Left lung (tissue), 10 donors: ENCODE data around the gene ERP27. TPM values are rescaled to one million over a fixed set of nuclear protein-coding genes. Genes with fewer than 3 reads are reported as not detected.

Experiments
- ATAC-seq: fragments of 200-7000 bp; cut with Tn5 transposase; one replicate; pipeline ENCODE4 v1.9.1; 2020; ENCODE audit warnings: moderate library complexity
- DNase-seq, 4 donors: peaks; one replicate each; pipeline ENCODE4 v3.0.0-alpha.2; 2013 to 2020
- H3K27ac ChIP-seq, 2 donors: fragments of 200-600 bp; sonication (generic) in 1 of 2; one replicate each; pipeline versions ENCODE4 v1.5.0 to v1.8.0; 2020 to 2021
- H3K27me3 ChIP-seq, 2 donors: fragments of 200-600 bp; sonication (generic) in 1 of 2; one replicate each; pipeline versions ENCODE4 v1.5.0 to v1.8.0; 2020 to 2021
- H3K36me3 ChIP-seq, 2 donors: fragments of 200-600 bp; sonication (generic) in 1 of 2; one replicate each; pipeline versions ENCODE4 v1.5.0 to v1.8.0; 2020 to 2021
- H3K4me1 ChIP-seq, 2 donors: fragments of 200-600 bp; one replicate each; pipeline ENCODE4 v1.8.0; 2021
- H3K4me3 ChIP-seq, 2 donors: fragments of 200-600 bp; sonication (generic) in 1 of 2; one replicate each; pipeline versions ENCODE4 v1.5.0 to v1.8.0; 2020 to 2021; ENCODE audit warnings: mild to moderate bottlenecking in 1 of 2
- H3K9me3 ChIP-seq, 2 donors: fragments of 200-600 bp; sonication (generic) in 1 of 2; one replicate each; pipeline versions ENCODE4 v1.5.0 to v1.8.0; 2020 to 2021
- intact Hi-C, 2 donors: fragments of 100-400 bp; cut with DNase I; formaldehyde crosslinking; loops; one replicate each; pipeline versions ENCODE4 v1.11.2 to v1.14.2; 2022
- polyA plus RNA-seq, 6 donors: library from polyadenylated mRNA; unstranded; fragments of 120-200 nt; gene quantifications; one replicate each; pipeline ENCODE4 v1.2.1, GENCODE V29; 2013; ENCODE audit not compliant: insufficient read length in 6 of 6
- total RNA-seq, 2 donors: library from RNA; stranded (reverse); fragmentation: NEBNext Ultra II Directional; extraction: Animal tissue kit (Norgen Biotek cat#: 25700); gene quantifications; one replicate each; pipeline ENCODE4 v1.2.1, GENCODE V29; 2021
- TF ChIP-seq, protein P1 (sequence below), 2 donors: fragments of 200-600 bp; sonication (generic) in 1 of 2; IDR thresholded peaks; one replicate each; pipeline versions ENCODE4 v1.5.0 to v1.8.0; 2021; ENCODE audit warnings: antibody characterized with exemption in 2 of 2
- donor health status: DM: no; HTN: yes; CAD: no.
- donor health status: DM: no; HTN: no; CAD: no.

The ERP27 gene
- total and polyA plus RNA-seq, 8 donors = 3.0 to 16.2 (median 8.4) TPM

GRCh38 chr12:14885718-14886221 lies 52.6 kb downstream of the ERP27 start, which contains the start of gene MGP:
Gene MGP, minus strand, starts transcription at chr12:14885854. Its CDS starts 63 bp downstream, at chr12:14885791.
- Histone ChIP-seq H3K4me1 (peaks cover 0 to 35% of the 10 kb centered on the region in 2 donors), H3K27ac (peak within 1 kb of the TSS; percentile 61 to 87), H3K4me3 (peak within 1 kb of the TSS; percentile 15 to 30), H3K36me3 (peaks cover 0 to 5% of the 10 kb centered on the region in 2 donors), H3K27me3 (no peaks in the 10 kb centered on the region), H3K9me3 (no peaks in the 10 kb centered on the region)
- DNase-seq (peak in 1 of 4 donors; percentile 37), ATAC-seq (peak; percentile 76)
- intact Hi-C loops = no loop called here
- TF ChIP-seq, protein P1, sequence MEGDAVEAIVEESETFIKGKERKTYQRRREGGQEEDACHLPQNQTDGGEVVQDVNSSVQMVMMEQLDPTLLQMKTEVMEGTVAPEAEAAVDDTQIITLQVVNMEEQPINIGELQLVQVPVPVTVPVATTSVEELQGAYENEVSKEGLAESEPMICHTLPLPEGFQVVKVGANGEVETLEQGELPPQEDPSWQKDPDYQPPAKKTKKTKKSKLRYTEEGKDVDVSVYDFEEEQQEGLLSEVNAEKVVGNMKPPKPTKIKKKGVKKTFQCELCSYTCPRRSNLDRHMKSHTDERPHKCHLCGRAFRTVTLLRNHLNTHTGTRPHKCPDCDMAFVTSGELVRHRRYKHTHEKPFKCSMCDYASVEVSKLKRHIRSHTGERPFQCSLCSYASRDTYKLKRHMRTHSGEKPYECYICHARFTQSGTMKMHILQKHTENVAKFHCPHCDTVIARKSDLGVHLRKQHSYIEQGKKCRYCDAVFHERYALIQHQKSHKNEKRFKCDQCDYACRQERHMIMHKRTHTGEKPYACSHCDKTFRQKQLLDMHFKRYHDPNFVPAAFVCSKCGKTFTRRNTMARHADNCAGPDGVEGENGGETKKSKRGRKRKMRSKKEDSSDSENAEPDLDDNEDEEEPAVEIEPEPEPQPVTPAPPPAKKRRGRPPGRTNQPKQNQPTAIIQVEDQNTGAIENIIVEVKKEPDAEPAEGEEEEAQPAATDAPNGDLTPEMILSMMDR (IDR thresholded peaks at IDR 0.05) = no peak

DNA sequence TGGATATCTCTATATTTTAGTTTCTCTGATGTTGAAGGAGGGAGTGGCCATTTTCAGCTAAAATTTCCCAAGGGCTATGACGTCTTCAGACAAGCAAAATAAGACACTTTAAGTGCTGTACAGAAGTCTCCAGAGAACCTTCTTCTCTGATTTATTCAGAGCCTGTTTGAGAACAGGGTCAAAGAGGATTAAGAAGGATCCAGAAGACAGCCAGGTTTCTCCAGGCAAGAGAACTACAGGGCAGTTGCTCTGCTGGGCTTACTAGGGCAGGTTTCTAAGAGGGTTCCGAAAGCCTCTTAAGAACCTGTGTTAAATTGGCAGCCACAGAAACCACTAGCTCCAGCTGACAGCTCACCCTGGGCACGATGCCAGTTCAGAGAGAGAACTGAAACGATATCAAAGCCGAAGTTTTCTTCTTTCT lies 53.9 kb downstream of the ERP27 start:
- TF ChIP-seq, protein P1 (IDR thresholded peaks at IDR 0.05) = no peak
- intact Hi-C loops = no loop called here
- H3K4me3 ChIP-seq = peak overlapping the region; percentile 15 to 30
- H3K36me3 ChIP-seq = peaks cover 0 to 5% of the 10 kb centered on the region in 2 donors
- H3K4me1 ChIP-seq = peaks cover 0 to 35% of the 10 kb centered on the region in 2 donors
- H3K27me3 ChIP-seq = no peaks in the 10 kb centered on the region
- DNase-seq (peak; percentile 52 to 82 (median 66)), ATAC-seq (peak; percentile 72)
- peak overlapping the region; percentile 61 to 87 for H3K27ac ChIP-seq
- no peaks in the 10 kb centered on the region for H3K9me3 ChIP-seq

GRCh38 chr12:14883686-14884085 lies 54.7 kb downstream of the ERP27 start:
- peaks cover 0 to 5% of the 10 kb centered on the region in 2 donors for H3K36me3 ChIP-seq
- peak overlapping the region; percentile 15 to 19 for H3K4me3 ChIP-seq
- intact Hi-C loops = no loop called here
- DNase-seq (peak in 2 of 4 donors; percentile 78 to 84), ATAC-seq (no peak)
- no peaks in the 10 kb centered on the region for H3K27me3 ChIP-seq
- H3K27ac ChIP-seq = peak overlapping the region; percentile 61 to 87
- peaks cover 0 to 35% of the 10 kb centered on the region in 2 donors for H3K4me1 ChIP-seq
- TF ChIP-seq, protein P1 (IDR thresholded peaks at IDR 0.05) = no peak
- no peaks in the 10 kb centered on the region for H3K9me3 ChIP-seq

- Histone ChIP-seq H3K4me3 (no peak overlapping the region), H3K27ac (no peak overlapping the region), H3K27me3 (no peaks in the 10 kb centered on the region), H3K9me3 (no peaks in the 10 kb centered on the region), H3K4me1 (peaks cover 0 to 27% of the 10 kb centered on the region in 2 donors), H3K36me3 (peaks cover 0 to 5% of the 10 kb centered on the region in 2 donors)
- ATAC-seq (no peak), DNase-seq (no peak)
- TF ChIP-seq, protein P1 (IDR thresholded peaks at IDR 0.05) = no peak
- intact Hi-C loops = no loop called here
Measured at GRCh38 chr12:14880890-14881453, 57.4 kb downstream of the ERP27 start.

GRCh38 chr12:14879222-14879933 lies 59.0 kb downstream of the ERP27 start:
- Histone ChIP-seq H3K4me3 (no peak overlapping the region), H3K9me3 (no peaks in the 10 kb centered on the region), H3K27me3 (no peaks in the 10 kb centered on the region), H3K27ac (no peak overlapping the region), H3K4me1 (peaks cover 0 to 11% of the 10 kb centered on the region in 2 donors), H3K36me3 (peaks cover 0 to 5% of the 10 kb centered on the region in 2 donors)
- TF ChIP-seq, protein P1 (IDR thresholded peaks at IDR 0.05) = no peak
- intact Hi-C loops = no loop called here
- DNase-seq (no peak), ATAC-seq (no peak)
